ENCODE data around the gene BTBD10.

BTBD10 gene

GRCh38 chr11:13462901-13463778 is at the start of gene BTBD10:
Gene BTBD10, minus strand, starts transcription at chr11:13463222. Its CDS starts 18,098 bp downstream, at chr11:13445124.
- DNase-seq (ENCODE audit: extremely low read depth in 1 of 2, low read depth in 1 of 2) = peak; percentile 82 to 84

GRCh38 chr11:13503393-13503792 is 40.4 kb upstream of the BTBD10 start:
- DNase-seq (ENCODE audit: extremely low read depth in 1 of 2, low read depth in 1 of 2) = no peak

DNA sequence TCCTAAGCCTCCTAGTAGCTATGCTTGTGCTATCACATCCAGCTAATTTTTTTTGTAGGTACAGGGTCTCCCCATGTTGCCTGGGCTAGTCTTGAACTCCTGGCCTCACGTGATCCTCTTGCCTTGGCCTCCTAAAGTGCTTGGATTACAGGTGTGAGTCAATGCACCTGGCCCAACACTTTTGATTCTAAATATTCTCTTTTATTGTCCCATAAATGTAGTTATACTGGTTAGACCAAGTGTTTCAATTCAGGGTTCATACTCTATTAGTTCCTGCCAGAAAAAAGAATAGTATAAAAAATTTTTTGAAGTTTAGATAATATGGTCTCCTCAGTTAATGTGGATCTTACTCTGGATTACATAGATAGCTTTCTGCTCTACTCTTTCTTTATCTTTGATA is 39.5 kb upstream of the BTBD10 start:
- DNase-seq (ENCODE audit: extremely low read depth in 1 of 2, low read depth in 1 of 2) = no peak

DNA sequence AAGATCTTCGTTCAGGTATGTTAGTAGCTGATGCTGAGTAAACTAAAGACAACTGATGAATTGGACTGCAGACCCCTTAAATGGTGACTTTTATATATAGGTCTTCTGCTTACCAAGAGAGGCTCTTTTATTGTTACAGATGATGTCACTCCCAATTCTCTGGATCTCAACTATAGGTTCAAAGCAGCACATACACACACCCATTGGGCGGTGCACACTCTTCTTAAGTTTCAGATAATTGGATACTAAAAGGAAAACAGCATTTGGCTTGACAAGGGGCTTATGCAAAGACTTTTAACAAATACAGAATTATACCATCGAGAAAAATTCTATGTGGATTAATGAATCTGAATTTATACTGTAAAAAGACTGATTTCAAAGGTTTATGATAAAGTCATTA is 32.9 kb upstream of the BTBD10 start, which contains the start of gene PTH:
Gene PTH (minus strand): TSS at position 69 of the 400 bp plus-strand sequence. CDS start 3,142 bp downstream, outside the sequence.
- DNase-seq (ENCODE audit: extremely low read depth in 1 of 2, low read depth in 1 of 2) = no peak

DNA sequence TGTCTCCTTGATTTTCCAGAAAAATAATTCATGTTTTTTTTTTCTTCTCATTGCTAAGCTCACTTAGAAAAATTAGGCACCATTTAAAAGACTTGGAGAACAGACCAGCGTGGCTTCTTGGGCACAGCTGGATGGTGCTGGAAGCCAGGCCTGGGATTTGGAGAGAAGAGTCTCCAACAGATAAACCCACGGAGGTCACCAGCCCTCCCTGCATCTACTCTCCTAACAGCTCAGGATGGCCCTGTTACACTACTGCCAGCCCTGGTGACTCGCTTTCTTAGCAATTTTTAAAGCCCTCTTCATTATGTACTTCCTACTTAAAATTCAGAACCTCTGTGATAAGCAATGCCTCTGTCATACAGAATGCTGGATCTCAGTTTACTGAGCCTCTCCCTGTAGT is 31.0 kb upstream of the BTBD10 start:
- DNase-seq (ENCODE audit: extremely low read depth in 1 of 2, low read depth in 1 of 2) = no peak

DNA sequence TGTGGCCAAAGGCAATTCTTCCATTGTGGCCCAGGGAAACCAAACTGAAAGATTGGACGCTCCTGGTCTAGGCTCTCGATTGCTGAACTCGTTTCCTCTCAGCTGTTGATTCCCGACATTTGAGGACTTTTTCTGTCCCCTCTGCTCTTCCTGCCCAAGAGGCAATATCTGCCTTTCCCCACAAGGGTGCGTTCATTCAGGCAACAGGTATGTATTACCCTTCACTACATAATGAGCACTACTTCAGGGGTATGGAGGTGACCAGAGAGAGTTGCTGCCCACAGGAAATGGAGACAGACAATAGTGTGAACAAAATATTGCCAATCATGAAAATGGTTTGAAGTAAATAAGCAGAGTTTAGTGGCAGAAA is 24.6 kb upstream of the BTBD10 start:
- DNase-seq (ENCODE audit: extremely low read depth in 1 of 2, low read depth in 1 of 2) = no peak

- peak; percentile 33 to 50 for DNase-seq (ENCODE audit: extremely low read depth in 1 of 2, low read depth in 1 of 2)
Observed at GRCh38 chr11:13486926-13487660, 24.1 kb upstream of the BTBD10 start.

GRCh38 chr11:13480198-13480597 is 17.2 kb upstream of the BTBD10 start:
- DNase-seq (ENCODE audit: extremely low read depth in 1 of 2, low read depth in 1 of 2) = no peak

- DNase-seq (ENCODE audit: extremely low read depth in 1 of 2, low read depth in 1 of 2) = no peak
Observed at GRCh38 chr11:13479688-13480087, 16.7 kb upstream of the BTBD10 start.

GRCh38 chr11:13475091-13475490 is 12.1 kb upstream of the BTBD10 start:
- DNase-seq (ENCODE audit: extremely low read depth in 1 of 2, low read depth in 1 of 2) = no peak

GRCh38 chr11:13473013-13473722 is 10.1 kb upstream of the BTBD10 start:
- DNase-seq (ENCODE audit: extremely low read depth in 1 of 2, low read depth in 1 of 2) = no peak

- DNase-seq (ENCODE audit: extremely low read depth in 1 of 2, low read depth in 1 of 2) = no peak
Observed at GRCh38 chr11:13468750-13469149, 5.7 kb upstream of the BTBD10 start.

GRCh38 chr11:13465909-13466371 is 2.9 kb upstream of the BTBD10 start:
- no peak for DNase-seq (ENCODE audit: extremely low read depth in 1 of 2, low read depth in 1 of 2)

DNA sequence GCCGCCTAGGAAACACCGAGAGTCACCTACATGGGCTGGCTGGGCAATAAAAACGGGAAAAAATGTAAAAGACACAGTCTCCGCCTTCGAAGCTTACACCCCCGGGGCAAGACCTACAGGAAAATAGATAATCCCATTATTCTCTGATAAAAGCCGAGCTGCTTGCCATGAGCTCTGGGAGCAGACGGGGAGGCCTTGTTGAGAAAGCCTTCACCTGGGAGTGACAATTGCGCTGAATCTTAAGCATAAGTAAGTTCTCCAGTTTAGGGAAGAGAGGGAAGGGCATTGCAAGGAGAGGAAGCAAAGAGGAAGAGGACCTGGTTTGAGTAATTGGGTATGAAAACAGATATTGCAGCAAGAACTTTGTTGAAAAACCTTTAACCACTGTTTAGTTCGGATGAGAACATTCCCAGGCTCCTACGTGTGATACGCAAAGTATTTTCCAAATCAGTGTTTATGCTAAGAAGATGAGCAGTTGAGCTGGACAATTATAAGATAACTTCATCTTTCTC is 813 bp upstream of the BTBD10 start:
- DNase-seq (ENCODE audit: extremely low read depth in 1 of 2, low read depth in 1 of 2) = no peak

- DNase-seq (ENCODE audit: extremely low read depth in 1 of 2, low read depth in 1 of 2) = peak; percentile 38 to 39
Observed at GRCh38 chr11:13462311-13462900, 616 bp downstream of the BTBD10 start.

- DNase-seq (ENCODE audit: extremely low read depth in 1 of 2, low read depth in 1 of 2) = no peak
Observed at GRCh38 chr11:13461291-13461690, 1.7 kb downstream of the BTBD10 start.

DNA sequence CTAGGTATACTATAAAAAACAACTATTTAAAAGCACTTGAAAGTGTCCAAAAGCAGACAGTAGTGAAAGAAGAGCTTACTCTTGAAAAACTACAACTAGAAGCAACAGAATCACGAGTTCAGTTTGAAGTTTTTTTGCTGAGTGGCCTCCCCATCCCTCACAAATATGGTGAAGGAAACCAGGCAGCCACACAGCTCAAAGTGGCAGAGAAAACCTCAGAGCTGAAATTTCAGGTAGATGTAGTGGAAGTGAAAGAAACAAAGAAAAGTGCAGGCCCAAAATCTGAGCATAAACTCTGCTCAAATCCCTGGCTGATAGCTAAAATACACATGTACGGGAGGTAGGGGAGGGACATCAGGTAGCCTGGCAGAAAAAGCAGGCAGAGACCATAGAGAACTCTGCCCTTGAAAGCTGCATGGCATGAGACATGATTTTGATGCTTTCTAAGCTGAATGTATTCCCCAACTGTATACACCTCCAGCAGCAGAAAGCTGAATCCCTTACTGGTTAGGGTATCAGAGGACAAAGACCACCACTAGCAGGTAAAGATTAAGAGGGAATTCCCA is 12.1 kb downstream of the BTBD10 start:
- no peak for DNase-seq (ENCODE audit: extremely low read depth in 1 of 2, low read depth in 1 of 2)

GRCh38 chr11:13449522-13449921 is 13.5 kb downstream of the BTBD10 start:
- no peak for DNase-seq (ENCODE audit: extremely low read depth in 1 of 2, low read depth in 1 of 2)

- DNase-seq (ENCODE audit: extremely low read depth in 1 of 2, low read depth in 1 of 2) = no peak
Observed at GRCh38 chr11:13448876-13449275, 14.1 kb downstream of the BTBD10 start.

- no peak for DNase-seq (ENCODE audit: extremely low read depth in 1 of 2, low read depth in 1 of 2)
Observed at GRCh38 chr11:13446444-13446843, 16.6 kb downstream of the BTBD10 start.
